C4-2B (cell line): ENCODE results near the gene MRPL18.

ENCODE experiments used
- CTCF ChIP-seq: fragments of 450-650 bp; conservative IDR thresholded peaks from 2 replicates; pipeline ENCODE4 v1.5.1; 2017; ENCODE audit warnings: mild to moderate bottlenecking
- ZFX ChIP-seq: fragments of 450-650 bp; IDR thresholded peaks from 2 replicates; pipeline ENCODE4 v1.6.1; 2017

- TF ChIP-seq CTCF: peak; percentile 65
- no peak for TF ChIP-seq ZFX
These were observed 51.8 kb downstream of the MRPL18 start for GRCh38 chr6:159842035-159842434.
